K562 treated with DMSO at 1 percent for 4 hours (cell line): ENCODE measurements around the gene ZNF530. TPM values are rescaled to one million over a fixed set of nuclear protein-coding genes. Genes with fewer than 3 reads are reported as not detected.

ENCODE experiments used
- total RNA-seq: library from RNA; unstranded; fragments of 300-600 nt; gene quantifications from 2 replicates; pipeline ENCODE4 v1.2.3, GENCODE V29; 2022; ENCODE audit not compliant: insufficient read depth

The ZNF530 gene
- 1.8 and 7.1 TPM in 2 replicates for total RNA-seq

DNA sequence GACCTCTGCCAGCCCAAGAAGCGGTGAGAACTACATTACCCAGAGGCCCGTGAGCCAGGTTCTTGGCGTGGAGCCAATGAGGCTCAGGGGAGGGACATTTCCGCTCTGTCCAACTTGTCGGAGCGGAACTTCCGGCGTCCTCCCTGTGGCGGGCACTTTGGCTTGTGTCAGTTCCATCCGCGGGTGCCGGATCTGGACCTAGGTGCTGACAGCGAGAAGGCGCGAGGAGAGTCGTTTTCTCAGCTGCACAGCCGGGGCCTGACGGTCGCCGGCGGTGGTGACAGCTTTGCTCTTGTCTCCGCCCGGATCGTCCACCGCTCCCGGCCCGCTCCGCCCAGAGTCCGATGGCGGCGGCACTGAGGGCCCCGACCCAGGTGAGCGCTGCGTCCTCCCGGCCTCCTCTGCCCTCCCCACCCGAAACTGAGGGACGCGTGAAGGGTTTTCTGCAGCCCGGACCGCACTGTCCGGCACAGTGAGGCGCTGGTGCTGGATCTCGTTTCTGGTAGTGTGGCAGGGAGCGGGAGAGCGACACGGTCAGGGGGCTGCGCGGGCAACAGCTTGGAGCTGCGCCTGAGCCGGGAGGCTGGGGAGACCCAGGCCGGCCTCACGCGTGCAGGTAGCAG lies at the start of gene ZNF530:
Gene ZNF530, plus strand, starts transcription at position 125 of the 623 bp plus-strand sequence. CDS start 4,461 bp downstream, outside the sequence.

DNA sequence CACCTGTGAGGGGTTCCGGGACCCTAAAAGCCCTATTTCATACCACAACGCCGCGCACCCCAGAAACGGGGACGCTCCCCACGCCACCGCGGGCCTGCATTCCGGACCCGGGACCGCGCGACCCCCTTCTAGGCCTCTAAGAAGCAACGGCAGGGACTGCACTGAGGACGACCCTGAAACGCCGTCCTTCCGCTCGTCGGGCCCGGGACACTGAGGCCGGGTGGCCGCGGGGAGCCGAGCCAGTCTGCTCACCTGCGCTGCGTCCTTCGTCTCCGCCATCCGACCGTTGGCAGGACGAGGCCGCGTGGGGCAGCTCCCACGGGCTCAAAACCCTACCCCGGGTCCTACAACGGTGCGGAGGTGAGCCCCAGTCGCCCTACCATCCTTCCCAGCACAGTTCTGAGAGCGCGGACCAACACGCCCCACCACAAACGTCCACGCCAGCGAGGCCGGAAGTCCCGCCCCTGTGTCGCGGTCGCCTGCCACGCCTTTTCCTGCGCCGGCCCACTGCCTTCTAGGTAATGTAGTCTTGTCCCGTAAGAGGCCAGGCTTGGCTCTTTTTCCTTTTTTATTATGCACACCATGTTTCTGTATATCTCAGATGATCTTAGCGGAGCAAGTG lies 40.2 kb upstream of the ZNF530 start, which contains the start of gene ZNF550:
Gene ZNF550, minus strand, starts transcription at position 460 of the 622 bp plus-strand sequence. Its CDS starts 181 bp downstream, at position 279.

DNA sequence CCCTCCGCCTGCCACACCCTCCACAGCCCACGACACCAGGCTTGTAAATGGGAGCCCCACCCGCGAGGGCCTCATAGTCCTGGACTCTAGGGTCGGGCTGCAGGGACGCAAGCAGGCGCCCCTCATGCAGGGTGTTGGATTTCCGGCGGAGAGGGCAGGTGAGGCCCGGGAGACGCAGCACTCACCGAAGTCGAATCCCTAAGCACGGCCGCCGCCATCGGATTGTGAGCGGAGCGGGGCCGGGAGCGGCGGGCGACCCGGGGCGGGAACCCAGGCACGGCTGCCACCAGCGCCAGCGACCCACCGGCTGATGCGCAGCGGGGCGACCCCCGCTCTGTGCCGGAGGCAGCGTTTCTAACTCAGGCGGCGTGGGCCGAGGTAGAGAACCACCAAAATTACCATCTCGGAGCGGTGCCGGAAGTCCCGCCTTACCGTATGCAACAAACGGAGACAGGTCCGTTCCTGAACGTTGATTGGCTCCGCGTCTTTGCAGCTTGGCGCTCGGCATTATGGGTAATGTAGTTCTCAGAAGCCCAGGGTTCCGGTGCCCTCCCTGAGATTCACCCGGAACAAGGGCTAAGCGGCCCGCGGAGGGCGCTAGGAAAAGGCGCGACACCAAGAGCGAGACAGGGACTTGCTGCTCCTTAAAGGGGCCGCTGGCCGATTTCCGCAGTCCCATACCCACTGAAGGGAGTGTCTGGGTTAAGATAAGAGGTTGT lies 21.0 kb upstream of the ZNF530 start, which contains the start of gene ZNF416:
Gene ZNF416, minus strand, starts transcription at position 425 of the 719 bp plus-strand sequence. Its CDS starts 207 bp downstream, at position 218.

DNA sequence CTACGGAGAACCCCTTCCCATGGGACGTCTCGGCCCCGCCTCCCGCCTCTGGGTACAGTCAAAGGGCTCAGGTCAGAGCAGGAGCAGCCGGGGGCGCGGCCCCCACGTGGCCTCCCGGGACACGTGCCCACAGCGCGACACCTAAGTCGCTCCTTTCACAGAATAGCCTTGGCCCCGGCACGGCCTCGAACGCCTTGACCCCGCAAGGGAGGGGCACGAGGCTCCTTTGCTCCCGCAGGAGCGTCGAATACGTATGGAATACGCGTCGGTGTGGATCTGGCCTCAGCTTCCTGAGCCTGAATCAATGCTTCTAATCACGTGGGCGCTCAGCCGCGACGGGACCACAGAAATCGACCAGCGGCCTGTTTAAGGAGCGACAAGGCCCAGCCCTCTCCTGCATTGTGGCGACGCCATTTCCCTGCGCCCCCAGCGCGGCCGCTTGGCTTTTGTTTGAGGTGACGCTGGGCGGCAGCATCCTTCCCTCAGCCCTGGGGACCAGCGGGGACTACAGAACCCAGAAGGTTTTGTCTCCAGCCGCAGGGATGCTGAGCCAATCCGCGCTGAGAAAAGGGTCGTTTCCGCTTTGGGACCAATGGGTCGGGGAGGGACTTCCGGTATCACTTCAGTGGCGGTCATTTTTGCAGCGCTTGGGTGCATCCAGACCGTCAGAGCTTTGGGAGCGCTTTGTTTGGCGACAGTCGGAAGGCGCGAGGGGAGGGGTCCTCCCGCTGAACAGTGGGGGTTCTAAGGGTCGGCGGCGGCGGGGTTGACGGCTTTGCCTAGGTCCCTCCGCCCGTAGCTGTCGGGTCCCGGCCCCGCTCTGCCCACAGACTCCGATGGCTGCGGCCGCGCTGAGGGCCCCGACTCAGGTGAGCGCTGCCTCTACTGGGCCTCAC lies 15.9 kb upstream of the ZNF530 start, which contains the start of gene ZIK1:
Gene ZIK1, plus strand, starts transcription at position 625 of the 896 bp plus-strand sequence. Its CDS starts 212 bp downstream, at position 837.

DNA sequence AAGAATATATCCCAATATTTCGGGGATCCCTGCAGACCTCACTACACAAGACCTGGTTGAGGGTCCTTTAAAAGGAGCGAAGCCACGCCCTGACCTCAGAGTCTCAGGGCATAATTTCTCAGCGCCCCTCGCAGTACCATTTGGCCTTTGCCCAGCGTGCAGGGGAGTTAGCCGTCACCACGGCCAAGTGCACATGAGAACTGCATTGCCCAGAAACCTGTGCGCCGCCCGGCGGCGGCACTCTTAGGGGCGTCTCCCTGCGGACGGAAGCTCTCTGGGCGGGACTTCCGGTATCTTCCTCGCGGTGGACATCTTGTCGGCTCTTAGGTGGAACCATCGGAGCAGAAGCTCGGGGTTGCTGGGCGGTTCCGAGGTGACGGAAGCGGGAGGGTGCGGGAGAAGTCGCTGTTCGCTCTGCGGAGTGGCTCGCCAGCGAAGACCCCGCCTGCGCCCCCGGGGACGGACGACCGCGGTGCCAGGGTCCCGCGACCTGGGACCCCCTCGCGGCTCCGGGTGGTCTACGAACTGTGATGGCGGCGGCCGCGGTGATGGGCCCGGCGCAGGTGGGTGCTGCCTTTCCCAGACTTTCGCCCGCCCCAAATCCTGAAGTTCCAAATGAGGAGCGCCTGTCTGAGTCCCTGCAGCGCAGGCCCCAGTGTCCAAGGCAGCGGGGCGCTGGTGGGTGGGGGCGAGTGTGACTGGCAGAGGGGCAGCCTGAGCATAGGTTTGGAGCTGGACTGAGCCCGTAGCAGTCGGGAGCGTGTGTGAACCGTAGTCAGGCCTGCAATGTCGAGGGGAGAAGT lies 14.5 kb downstream of the ZNF530 start, which contains the start of gene ZNF134:
Gene ZNF134, plus strand, starts transcription at position 302 of the 803 bp plus-strand sequence. CDS start 5,227 bp downstream, outside the sequence.

DNA sequence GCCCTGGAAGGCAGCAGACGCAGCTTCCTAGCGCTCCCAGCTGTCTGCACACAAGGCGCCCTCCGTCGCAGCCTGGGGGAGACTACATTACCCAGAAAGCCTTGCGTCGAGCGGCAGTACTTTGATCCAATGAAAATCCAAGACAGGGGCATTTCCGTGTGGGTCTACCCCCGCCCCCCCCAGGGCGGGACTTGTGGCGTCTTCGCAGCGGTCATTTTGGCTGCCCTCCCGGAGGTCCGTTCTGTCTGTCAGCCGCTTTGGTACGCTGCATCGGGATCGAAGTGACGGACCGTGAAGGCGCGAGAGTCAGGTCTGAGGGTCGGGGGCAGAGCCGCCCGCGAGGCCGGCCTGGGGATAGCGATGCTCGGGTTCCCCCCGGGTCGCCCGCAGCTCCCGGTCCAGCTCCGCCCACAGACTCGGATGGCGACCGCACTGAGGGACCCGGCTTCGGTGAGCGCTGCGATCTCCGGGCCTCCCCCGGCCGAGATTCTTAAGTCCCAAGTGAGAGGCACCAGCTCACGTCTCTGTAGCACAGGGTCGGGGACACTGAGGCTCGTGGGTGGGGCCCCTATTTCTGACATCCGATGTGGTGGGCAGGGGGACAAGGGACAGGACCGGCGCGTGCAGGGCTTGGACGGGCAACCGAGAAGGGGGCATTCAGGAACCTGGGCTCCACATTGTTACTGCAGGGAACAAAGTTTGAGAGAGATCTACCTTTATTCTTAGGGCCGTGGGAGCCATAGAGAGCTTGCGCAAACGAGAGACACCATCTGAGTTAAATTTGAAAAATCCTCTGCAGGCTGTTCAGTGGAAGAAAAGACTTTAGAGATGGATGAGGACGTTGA lies 33.5 kb downstream of the ZNF530 start, which contains the start of gene ZNF211:
Gene ZNF211, plus strand, starts transcription at position 182 of the 845 bp plus-strand sequence. Its CDS starts 179 bp downstream, at position 361.

Other genes starting within 250 kb of the ZNF530 start
- gene ZNF304, start 248.6 kb upstream of the ZNF530 start, total RNA-seq, result 3.1 and 4.0 TPM in 2 replicates
- gene TRAPPC2B, start 236.3 kb upstream of the ZNF530 start, total RNA-seq, result 5.5 and 7.3 TPM in 2 replicates
- 0.42 and 1.0 TPM in 2 replicates for gene ZNF547, start 236.3 kb upstream of the ZNF530 start, total RNA-seq
- 3.1 and 6.6 TPM in 2 replicates for gene ZNF548, start 210.0 kb upstream of the ZNF530 start, total RNA-seq
- 0.82 and 1.4 TPM in 2 replicates for gene ZNF17, start 188.7 kb upstream of the ZNF530 start, total RNA-seq
- gene ZNF749, start 164.6 kb upstream of the ZNF530 start, total RNA-seq, result 4.7 and 5.6 TPM in 2 replicates
- not detected in 2 replicates for gene VN1R1, start 142.7 kb upstream of the ZNF530 start, total RNA-seq
- gene ZNF772, start 122.3 kb upstream of the ZNF530 start, total RNA-seq, result 0.24 and 0.67 TPM in 2 replicates
- 1.6 and 3.4 TPM in 2 replicates for gene ZNF419, start 112.1 kb upstream of the ZNF530 start, total RNA-seq
- 0.31 and 5.2 TPM in 2 replicates for gene ZNF773, start 99.9 kb upstream of the ZNF530 start, total RNA-seq
- gene ZNF549, start 72.5 kb upstream of the ZNF530 start, total RNA-seq, result 0.29 TPM in 1 of 2 replicates, not detected in the other
- 2.7 and 6.8 TPM in 2 replicates for gene ZNF550, start 40.0 kb upstream of the ZNF530 start, total RNA-seq
- gene ZNF416, start 21.0 kb upstream of the ZNF530 start, total RNA-seq, result 1.1 TPM in 2 replicates
- gene ZIK1, start 15.7 kb upstream of the ZNF530 start, total RNA-seq, result 1.0 TPM in 1 of 2 replicates, not detected in the other
- gene ZNF134, start 14.4 kb downstream of the ZNF530 start, total RNA-seq, result 5.9 and 9.4 TPM in 2 replicates
- 3.6 and 9.4 TPM in 2 replicates for gene ZNF211, start 33.3 kb downstream of the ZNF530 start, total RNA-seq
- not detected in 2 replicates for gene ZSCAN4, start 69.0 kb downstream of the ZNF530 start, total RNA-seq
- gene ZNF551, start 82.1 kb downstream of the ZNF530 start, total RNA-seq, result 1.8 and 2.2 TPM in 2 replicates
- gene ZNF154, start 109.3 kb downstream of the ZNF530 start, total RNA-seq, result not detected in 2 replicates
- gene ZNF671, start 127.7 kb downstream of the ZNF530 start, total RNA-seq, result 1.2 and 3.0 TPM in 2 replicates
- gene ZNF776, start 146.9 kb downstream of the ZNF530 start, total RNA-seq, result 5.8 and 7.1 TPM in 2 replicates
- gene ZNF586, start 169.8 kb downstream of the ZNF530 start, total RNA-seq, result 1.4 and 1.7 TPM in 2 replicates
- gene ZNF552, start 215.0 kb downstream of the ZNF530 start, total RNA-seq, result 2.2 and 6.9 TPM in 2 replicates
- gene ZNF587B, start 230.4 kb downstream of the ZNF530 start, total RNA-seq, result 3.3 and 3.9 TPM in 2 replicates
- 6.8 and 7.0 TPM in 2 replicates for gene ZNF587, start 250.0 kb downstream of the ZNF530 start, total RNA-seq